GM19328 (cell line): ENCODE results near the gene RNF227.
"Not testable (repeated sequence)": the region's sequence is repeated elsewhere in the genome, so short reads cannot be mapped to it uniquely, and the experiment has no call there.

Source experiments
- ATAC-seq: cut with Tn5 transposase; IDR thresholded peaks from one replicate; pipeline ENCODE4 v1.9.1; 2021; ENCODE audit warnings: mild to moderate bottlenecking, moderate library complexity; ENCODE audit not compliant: unreplicated experiment

Gene RNF227

DNA sequence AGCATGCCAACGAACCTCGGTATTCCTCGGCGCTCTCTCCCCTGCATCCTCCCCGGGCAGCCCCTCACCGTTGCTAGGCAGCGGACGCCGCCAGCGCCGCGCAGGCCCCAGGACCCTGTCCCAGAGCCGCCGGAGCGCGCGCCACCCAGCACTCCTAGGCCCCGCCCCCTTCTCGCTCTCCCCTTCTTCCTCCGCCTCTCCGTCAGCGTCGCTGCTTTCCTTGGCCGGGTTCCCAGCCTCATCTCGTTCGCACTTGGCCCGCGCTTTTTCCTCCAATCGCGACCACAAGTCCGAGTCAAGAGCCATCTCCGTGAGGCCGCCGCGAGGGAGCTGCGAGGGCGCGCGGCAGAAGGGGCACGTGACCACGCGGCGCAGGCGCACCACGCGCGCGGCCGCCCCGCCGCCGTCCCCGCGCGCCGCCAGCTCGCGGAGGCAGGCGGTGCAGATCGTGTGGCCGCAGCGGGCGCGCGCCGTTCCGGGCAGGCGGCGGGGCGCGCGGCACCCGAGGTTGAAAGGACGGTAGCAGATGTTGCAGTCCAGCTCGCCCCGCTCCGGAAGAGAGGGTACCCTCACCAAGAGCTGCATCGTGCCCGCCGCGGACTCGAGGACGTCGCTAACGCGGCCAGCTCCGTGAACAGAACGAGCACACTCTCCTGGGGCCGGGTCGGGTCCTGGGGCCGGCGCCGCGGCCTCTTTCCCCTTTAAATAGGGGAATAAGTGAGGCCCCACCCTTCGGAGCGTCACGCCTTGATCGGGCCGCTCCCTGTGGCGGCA is at the start of gene RNF227:
Gene RNF227 (minus strand): TSS at position 679 of the 774 bp plus-strand sequence. CDS start 94 bp downstream, at position 585.
- ATAC-seq, result peak; percentile 66

DNA sequence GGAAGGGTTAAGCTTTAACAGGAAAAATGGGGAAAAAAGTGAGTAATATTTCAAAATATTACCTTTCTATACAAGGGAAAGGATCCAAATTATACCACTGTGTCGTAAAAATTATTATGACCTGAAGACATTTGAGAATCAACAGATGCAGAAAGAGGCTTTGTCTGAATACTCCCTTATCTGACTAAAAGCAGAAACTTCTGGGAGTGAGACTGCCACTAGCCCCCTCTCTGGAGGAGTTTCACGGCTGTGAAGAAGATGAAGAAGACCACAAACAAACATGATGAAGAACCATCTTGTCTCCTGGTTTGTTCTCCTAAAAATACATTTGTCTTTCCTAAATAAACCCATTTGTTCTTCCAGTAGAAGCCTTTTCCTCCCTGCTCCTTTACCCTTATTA is 45.3 kb upstream of the RNF227 start:
- no peak for ATAC-seq

- no peak for ATAC-seq
These were observed 43.6 kb upstream of the RNF227 start for GRCh38 chr17:7959503-7960253.

- no peak for ATAC-seq
These were observed 40.3 kb upstream of the RNF227 start for GRCh38 chr17:7956228-7956965.

DNA sequence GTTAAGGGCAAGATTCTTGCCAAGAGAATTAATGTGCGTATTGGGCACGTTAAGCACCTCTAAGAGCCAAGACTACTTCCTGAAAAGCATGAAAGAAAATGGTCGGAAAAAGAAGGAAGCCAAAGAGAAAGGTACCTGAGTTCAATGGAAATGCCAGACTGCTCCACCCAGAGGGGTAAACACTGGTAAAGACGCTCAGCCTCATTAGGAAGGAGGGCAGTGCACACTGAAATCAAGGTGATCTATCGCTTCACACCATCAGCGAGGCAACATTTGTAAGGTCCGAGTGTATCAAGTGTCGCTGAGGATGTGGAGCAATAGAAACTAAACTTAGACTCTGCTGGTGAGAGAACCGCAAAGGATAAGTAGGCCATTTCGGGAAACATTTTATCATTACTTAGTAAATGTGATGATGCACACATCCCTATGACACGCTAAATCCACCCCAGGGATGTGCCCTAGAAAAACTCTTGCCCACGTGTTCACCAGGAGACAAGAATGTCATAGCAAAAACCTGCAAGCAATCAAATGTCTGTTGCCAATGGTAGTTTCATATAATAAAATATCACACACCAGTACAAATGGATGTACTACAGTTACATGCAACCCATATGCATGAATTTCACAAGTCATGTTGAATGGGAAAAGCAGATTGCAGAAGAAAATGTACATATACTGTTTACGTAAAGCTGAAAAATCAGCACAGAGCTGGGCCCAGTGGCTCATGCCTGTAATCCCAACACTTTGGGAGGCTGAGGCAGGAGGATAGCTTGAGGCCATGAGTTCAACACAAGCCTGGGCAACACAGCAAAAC is 39.5 kb upstream of the RNF227 start:
- ATAC-seq, result no peak

DNA sequence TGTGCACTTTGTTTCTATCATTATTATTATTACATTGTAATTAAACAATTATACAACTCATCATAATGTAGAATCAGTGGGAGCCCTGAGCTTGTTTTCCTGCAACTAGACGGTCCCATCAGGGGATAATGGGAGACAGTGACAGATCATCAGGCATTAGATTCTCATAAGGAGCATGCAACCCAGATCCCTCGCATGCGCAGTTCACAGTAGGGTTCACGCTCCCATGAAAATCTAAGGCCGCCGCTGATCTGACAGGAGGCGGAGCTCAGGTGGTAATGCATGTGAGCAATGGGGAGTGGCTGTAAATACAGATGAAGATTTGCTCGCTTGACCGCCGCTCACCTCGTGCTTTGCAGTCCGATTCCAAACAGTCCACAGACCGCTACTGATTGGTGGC is 37.2 kb upstream of the RNF227 start:
- not testable (repeated sequence) for ATAC-seq

DNA sequence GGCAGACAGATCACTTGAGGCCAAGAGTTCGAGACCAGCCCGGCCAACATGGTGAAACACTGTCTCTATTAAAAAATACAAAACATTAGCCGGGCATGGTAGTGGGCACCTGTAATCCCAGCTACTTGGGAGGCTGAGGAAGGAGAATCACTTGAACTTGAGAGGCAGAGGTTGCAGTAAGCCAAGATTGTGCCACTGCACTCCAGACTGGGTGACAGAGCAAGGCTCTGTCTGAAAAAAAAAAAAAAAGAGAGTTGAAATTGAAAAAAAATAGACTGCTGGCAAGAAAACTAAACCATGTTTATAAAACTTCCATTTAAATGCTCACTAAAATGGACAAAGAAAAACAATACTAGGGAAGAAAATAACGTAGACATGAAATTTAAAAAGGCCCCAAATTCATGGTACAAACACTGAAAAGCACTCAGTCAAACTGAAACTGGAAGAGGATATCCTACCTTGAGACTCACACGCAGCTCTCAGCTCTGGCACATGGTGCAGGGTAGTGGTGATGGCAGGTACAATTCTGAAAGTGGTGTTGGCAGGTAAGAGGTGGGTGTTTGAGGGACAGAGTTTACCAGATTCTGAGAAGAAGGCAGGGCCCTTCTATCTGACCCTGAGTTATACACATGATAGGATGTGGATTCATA is 35.2 kb upstream of the RNF227 start:
- ATAC-seq, result no peak

DNA sequence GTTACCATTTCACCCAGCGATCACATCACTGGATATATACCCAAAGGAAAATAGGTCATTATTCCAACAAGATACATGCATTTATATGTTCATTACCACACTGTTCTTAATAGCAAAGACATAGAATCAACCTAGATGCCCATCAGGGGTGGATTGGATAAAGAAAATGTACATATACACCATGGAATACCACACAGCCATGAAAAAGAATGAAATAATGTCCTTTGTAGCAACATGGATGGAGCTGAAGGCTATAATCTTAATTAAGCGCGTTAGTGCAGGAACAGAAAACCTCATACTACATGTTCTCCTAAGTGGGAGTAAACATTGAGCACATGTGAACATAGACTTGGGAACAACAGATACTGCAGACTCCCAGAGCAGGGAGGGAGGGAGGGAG is 34.5 kb upstream of the RNF227 start:
- no peak for ATAC-seq

DNA sequence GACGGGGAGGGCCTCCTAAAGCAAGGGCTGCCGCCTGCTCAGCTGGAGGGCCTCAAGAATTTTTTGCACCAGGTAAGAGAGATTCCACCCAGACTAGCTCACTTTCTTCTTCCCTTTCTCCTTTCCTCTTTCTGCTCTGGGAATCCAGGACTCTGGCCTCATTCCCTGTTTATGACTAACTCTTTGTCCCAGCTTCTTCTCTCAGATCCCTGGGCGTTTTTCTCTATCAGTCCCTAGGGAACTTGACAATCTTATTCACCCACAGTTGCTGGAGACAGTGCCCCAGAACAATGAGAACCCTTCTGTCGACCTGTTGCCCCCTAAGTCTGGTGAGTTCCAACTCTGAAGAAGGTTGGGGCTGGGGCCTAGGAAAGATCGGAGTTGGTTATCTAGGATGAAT is 31.6 kb upstream of the RNF227 start:
- ATAC-seq, result no peak

GRCh38 chr17:7946441-7946840 is 30.4 kb upstream of the RNF227 start:
- ATAC-seq, result no peak

GRCh38 chr17:7945651-7946050 is 29.6 kb upstream of the RNF227 start:
- no peak for ATAC-seq

- ATAC-seq, result no peak
These were observed 28.2 kb upstream of the RNF227 start for GRCh38 chr17:7944326-7944725.

- ATAC-seq, result no peak
These were observed 27.2 kb upstream of the RNF227 start for GRCh38 chr17:7943291-7943690.

DNA sequence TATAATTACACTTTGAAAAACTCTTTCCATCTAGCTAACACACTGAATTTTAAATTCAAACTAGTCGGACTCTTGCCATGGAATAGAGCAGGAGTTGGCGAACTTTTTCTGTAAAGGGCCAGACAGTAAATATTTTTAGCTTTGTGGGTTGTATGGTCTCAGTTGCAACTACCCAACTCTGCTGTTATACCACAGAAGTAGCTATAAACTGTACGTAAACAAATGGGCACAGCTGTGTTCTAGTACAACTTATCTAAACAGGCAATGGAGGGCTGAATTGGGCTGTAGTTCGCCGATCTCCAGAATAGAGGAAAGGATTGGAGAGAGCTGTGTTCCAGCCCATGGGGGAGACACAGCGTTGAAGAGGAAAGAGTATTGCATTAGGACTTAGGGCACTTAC is 24.7 kb upstream of the RNF227 start:
- no peak for ATAC-seq

DNA sequence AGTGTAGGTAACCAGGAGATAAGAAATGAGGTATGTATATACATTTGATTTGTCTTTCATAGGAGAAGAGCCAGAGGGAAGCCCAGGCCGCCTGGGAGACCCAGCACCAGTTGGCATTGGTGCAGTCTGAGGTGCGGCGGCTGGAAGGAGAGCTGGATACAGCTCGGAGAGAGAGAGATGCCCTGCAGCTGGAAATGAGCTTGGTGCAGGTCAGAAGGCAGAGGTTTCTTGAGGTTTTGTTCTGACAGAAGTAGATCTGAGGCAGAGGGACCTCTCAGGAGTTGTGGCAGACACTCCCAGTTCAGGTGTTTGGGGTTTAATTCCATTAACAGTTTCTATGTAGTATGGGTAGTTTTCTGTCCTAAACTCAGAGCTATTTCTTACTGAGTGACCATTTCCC is 23.9 kb upstream of the RNF227 start:
- no peak for ATAC-seq

DNA sequence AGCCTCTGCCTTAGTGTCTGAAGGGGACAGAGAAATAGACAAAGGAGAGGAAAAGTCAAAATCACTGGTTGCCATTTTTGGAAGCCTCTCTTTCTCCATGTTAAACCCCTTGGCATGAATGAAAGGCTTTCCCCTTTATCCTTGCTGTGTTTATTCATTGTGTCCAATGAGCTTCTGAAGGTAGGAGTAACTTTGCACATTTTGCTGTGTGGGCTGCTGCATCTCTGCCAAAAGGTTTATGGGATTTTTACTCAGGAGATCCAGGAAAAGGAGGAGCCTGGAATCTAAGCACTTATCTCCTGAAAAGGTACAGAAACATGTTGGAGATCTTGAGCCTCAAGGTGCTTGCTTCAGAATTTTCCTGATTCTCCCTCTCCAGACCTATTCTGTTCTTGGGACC is 19.8 kb upstream of the RNF227 start:
- no peak for ATAC-seq

- ATAC-seq, result no peak
These were observed 16.9 kb upstream of the RNF227 start for GRCh38 chr17:7932949-7933348.

- ATAC-seq, result no peak
These were observed 16.4 kb upstream of the RNF227 start for GRCh38 chr17:7932483-7932891.

DNA sequence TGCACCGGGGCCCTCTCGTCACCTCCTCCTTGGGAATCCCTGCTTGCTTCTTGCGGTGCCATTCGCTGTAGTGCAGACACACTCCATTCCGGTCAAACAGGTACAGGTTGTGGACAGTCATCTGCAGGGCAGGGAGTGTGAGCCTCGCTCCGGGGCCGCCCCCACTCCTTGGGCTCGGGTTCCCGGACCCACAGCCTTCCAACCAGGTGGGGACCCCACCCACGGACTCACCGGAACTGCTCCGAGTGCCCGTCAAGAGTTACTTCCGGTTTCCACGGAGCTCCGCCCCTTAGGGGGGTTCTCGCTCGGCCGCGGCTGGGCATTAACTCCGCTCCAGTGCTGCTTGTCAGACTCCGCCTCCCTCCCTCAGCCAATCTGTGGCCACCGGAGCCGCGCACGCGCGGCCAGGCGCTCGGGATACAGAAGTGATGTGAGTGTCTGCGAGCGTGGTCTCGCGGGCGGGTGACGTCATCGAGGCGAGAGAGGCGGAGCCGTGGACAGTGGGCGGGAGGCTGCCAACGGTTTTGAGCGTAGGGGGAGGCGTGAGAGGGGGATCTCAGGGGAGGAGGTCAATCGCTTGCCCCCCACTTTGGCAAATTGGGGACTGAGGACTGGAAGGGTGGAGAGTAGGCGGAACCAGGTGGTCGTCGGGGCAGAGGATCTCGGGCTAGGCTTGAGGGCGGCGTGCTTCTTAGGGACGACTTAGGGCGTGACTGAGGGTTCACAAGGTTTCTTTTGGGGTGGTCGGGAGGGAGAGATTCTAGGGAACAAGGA is 15.8 kb upstream of the RNF227 start, which contains the start of the genes CNTROB and TRAPPC1:
Gene CNTROB (plus strand): TSS at position 498 of the 774 bp plus-strand sequence. CDS start 874 bp downstream, outside the sequence.
Gene TRAPPC1 (minus strand): TSS at position 238 of the 774 bp plus-strand sequence. CDS start 117 bp downstream, at position 121.
- ATAC-seq, result peak; percentile 93
